Right kidney (tissue), 1 donor: ENCODE results near the gene WFDC5.

Experiments used
- DNase-seq: peaks from one replicate; pipeline ENCODE4 v3.0.0-alpha.2; 2016

The WFDC5 gene

DNA sequence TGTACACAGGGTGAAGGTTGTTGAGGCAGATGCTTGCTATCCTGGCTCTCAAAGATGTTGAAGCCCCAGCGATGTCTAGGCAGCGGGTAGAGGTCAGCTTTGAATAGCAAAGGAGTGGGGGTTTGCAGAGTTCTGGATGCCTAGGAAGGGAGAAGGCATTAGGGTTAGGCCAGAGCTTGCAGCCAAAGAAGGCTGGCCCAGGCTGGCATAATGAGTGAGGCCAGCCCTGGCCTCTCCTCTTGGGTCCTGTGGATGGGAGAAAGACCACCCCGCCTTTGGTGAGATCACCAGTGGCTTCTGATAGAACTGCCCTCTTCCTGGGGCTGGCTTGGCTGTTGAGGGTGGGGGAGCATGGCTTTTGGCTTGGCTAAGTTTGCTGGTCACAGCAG, 406 bp upstream of the WFDC5 start:
- no peak for DNase-seq

DNA sequence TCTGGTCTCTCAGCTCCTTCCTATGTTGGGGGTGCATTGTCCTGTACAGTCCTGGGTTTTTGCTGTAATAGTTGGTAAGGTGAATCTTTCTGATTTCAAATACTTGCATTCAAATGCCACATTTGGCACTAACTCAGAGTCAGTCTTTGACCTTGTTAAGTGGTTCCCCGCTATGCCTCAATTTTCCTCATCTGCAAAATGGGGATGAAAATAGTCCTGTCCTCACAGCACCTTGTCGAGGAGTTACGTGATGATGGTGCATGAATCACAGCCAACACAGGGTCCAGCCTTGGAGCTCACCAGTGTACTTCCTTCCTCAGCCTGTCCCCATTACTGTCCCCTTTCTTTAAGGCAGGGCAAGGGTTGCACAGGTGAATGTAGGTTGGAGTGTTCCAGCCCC, 1.1 kb downstream of the WFDC5 start:
- DNase-seq, result no peak

DNA sequence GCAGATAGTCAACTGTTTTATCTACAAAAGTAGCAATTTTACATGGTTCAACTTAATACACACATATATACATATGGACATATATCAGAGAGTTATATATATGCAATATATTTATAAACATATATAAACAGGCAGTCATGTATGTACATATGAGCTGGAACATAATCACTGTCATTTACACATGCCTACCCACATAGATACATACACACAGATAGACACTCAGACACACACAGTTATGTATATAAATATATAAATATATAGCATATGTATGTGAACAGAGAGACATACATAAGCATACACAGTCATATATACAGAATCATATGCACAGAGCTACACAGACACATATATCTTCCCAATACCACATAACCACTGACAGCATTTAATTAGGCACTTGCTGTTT, 2.2 kb downstream of the WFDC5 start:
- DNase-seq, result no peak

DNA sequence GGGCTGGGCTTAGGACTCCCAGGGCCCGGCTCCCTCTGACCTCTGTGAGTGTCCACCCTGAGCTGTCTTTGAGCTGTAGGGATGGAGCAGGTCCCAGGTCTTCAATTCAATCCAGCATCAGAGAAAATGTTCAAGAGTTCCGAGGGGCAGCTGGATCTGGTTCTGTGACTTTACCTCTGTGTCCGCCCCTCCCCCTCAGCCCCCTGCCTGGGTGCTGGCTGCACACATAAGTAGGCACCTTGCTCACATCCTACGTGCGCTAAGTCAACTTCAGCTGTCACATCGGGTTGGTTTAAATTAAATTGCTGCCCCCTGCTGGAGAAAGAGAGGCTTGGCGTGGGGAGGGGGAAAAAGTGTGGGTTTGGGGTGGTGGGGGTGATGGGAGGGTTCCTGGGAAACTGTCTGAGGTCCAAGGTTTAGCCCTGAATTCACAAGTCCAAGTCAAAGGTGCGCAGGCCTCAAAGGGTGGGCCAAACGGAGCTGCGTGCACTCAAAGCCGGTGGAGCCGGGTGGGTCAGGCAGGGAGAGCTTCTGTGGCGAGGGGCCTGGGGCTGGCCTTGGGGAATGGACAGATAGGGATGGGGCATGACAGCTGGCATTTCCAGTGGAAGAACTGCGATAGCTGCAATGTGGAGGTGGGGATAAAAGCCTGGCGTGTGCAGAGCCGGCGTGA, 3.0 kb downstream of the WFDC5 start:
- DNase-seq, result no peak

DNA sequence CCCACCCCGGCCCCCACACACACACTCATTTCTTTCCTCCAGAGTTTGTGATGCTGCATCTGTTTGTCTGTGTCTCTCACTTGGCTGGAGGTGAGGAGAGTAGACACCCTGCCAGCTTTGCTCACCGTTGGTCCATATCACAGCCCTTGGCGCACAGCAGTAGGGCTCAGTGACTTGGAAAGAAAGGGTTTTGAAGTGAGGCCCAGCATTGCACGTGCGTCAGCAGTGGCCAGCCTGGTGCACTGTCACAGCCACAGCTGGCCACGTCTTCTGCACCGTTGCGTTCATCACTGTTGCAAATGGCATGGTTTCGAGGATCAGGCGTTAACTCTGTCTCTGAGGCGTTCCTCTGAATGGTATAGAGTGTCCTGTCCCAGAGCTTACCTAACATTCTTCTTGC, 3.7 kb downstream of the WFDC5 start:
- no peak for DNase-seq

DNA sequence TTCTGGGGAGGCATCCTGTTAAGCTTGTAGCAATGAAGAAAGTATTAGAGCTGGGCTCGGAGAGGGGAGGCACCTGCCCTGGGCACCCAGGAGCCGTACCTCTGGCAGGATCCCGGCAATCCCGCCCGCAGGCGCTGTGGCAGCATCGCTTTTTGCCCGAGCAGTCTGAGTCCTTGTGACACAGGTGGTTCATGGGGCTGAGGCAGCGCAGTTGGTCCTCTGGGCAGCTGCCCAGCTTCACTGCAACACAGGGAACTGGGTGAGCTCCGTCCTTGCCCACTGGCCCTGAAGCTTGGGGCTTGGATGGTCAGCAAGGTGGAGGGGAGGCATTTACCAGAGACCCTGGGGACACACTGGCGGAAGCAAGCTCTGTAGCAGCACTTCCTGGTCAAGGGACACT, 4.7 kb downstream of the WFDC5 start:
- no peak for DNase-seq

DNA sequence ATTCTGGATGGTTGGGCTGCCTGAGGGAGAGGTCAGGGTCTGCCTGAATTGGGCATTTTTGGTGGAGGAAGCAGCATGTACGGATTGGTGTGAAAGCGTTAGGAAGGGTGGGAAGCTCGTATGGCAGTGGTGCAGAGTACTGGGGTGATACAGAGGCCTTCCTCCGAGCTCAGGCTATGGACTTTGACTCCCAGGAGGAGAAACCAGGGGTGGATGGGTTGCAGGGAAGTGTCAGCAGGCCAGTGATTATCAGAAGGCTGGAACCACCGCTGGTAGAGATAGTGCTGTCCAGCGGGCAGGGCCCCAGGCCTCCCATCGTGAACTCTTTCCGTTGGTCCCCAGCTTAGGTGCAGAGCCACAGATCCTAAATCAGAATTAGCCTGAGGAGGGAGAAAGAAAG, 5.3 kb downstream of the WFDC5 start:
- no peak for DNase-seq

DNA sequence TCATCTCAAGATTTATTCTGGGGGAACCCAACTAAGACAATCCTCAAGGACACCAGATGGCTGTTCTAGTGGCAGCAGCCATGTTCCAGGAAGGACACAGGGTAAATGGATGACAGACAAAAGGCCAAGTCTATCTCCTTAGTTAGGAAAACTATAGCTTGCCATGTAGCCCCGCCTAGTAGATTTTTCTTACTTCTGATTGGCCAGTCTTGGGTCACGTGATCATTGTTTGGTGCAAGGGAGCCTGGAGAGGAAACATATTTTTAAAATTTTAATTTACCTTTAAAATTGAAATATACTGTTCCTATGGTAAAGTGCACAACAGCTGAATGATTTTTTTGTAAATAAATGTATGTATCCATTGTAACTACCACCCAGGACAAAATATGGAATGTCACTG, 9.7 kb downstream of the WFDC5 start:
- no peak for DNase-seq

DNA sequence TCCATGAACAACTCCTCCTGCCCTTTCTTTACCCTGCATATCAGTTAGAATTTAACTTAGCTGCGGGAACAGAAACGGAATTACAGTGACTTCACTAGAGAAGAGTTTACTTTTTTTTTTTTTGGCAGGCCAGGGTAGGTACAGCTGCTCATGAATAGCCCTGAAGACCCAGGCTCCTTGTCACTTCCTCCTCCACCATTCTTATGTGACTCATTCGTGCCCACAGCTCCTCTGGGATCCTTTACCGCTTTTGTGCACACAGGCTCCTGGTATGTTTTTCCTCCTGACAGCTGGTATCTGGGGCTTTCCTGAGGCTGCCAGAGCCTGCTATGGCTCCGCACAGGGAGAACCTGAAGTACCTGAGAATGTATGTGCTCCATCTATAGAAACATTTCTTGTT, 10.2 kb downstream of the WFDC5 start:
- no peak for DNase-seq

DNA sequence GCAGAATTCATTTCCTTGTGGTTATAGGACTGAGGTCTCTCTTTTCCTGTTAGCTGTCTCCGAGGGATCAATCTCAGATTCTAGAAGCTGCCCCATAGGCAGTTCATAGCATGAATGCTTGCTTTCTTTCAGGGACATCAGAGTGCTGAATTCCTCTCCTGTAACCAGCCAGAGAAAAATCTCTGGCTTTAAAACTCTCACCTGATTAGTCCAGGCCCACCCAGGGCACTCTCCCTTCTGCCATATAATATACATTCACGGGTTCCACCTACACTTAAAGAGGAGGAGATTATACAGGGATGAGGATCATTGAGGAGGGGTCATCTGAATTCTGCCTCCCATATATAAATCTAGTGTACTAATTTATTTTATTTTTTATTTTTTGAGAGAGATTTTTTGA, 11.9 kb downstream of the WFDC5 start:
- DNase-seq, result no peak

DNA sequence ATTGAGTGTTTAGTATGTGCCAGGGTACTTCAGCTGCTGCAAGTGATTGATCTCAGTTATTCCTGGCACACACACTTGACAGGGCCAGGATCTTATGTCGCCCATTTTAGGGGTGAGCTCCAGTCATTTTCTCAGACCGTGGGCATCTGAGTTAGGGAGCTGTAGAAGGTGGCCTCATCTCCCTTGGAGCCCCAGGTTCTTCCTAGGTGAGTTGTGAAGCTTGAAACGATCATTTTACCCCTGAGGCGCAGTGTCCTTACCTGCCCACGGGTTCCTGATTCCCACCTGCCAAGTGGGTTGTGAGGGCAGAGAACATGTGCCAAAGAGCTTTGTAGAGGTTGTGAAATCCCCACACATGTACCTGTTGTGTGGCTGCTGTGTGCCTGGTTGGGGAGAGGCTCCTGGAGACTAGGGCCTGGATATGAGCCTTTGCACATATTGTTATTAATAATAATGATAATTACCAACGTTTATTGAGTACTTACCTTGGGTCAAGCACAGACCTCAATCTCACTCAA, 13.6 kb downstream of the WFDC5 start:
- DNase-seq, result no peak

DNA sequence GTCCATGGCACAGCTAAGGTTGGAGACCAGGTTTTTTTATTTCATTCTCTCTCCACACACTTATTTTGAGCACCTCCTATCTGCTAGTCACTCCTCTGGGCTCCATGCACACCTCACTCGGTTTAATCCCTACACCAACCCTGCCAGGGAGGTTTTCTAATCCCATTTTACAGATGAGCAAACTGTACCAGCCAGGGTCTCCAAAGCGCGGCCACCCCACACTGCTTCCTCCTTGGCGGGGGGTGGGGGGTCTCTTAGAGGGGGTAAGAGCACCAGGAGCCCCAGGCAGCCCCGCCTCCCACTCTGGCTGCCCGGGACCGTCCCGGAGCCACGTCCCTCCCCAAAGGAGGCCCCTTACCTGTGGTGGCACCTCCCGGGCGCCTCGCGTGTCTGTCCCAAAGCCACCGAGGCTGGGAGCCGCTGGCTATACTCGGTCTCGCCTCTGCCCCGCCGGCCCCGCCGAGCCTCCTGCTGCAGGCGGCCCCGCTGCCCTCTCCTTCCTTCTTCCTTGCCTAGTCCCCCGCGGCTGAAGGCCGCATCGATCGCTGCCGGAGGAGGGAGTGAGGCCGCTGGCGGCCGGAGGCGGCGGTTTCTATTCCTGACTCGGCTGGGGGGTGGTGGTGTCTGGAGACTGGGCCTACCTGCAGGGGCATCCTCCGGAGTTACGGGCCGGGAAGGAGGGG, 14.3 kb downstream of the WFDC5 start, which contains the start of gene KCNS1:
TSS of gene KCNS1 (minus strand) at position 565 of the 683 bp plus-strand sequence. CDS start 1,891 bp downstream, outside the sequence.
- DNase-seq, result peak; percentile 25

DNA sequence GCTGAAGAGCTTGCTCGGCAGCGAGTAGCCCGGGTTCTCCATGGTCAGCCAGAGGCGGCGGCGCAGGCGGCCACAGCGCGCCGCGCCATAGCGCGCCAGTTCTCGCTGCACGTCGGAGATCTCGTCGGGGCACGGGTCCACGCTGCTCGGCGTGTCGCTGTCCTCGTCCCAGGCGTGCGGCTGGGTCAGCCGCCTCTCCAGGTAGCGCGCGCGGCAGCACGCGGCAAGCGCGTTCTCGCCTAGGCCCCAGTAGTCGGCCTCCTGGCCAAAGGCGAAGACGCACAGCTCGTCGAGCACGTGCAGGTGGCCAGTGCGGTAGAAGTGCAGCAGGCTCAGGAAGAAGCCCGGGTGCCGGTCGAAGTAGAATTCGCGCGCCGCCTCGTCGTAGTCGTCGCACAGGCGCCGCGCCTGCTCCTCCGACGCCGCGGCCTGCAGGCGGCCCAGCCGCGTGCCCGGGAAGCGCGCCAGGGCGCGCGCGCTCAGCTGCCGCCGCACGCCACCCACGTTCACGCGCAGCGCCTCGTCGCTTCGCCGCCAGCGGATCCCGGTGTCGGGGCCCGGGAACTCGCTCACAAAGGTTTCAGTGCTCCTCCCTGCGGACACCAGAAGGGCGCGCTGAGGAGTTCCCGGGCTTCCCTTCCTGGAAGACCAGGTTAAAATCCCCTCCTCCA, 16.7 kb downstream of the WFDC5 start:
- peak; percentile 78 for DNase-seq

DNA sequence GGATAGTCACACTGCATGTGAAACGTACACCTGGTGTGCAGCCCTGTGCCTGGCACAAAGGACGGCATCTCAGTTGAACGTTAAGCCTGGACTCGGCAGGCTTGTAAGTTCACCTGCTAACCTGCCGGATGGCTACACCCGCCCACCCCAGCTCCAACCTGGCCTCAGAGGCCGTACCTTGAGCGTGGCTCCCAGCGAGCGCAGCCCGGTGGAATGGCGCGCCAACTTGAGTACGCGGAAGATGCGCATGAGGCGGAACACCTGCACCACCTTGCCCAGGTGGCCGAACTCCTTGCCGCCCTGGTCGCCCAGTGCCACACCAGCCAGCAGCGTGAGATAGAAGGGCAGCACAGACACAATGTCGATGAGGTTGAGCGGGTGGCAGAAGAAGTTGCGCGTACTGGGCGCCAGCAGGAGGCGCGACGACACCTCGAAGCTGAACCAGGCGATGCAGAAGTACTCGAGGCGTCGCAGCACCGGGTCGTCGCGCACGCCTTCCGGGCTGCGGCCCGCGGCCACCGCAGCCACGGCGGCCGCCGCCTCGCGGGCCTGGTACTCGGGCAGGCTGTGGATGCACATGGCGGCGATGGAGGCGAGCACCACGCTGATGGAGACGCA, 17.4 kb downstream of the WFDC5 start:
- DNase-seq, result no peak

DNA sequence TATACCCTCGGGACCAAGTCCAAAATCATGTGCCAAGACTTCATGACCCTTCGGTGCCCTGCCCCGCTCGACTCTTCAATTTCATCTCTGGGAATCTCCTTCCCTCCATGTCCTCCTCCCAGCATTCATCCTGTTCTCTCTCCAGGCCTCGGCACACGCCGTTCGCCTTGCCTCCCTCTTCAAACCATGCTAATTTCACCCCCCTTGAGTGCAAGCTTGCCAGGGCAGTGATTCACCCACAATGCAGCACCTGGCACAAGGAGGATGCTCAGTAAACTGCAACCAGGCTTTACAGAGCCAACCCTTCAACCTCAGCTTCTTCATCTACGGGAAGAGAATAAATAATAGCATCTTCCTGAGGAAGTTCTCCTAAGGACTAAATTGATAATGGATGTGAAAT, 18.2 kb downstream of the WFDC5 start:
- DNase-seq, result no peak

DNA sequence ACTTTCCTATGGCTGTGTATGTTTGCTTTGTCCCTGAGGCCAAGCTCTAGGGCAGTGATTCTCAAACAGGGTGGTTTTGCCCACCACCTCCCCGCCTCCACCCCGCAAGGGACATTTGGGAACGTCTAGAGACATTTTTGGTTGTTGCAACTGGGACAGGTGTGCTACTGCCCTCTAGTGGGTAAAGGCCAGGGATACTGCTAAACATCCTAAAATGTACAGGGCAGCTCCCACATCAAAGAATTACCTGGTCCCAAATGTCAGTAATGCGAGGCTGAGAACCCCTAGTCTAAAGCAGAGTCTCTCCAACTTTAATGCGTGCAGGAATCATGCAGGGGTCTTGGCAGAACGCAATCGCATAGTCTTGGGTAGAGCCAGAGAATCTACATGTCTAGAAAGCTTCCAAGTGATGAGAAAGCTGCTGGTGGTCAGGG, 19.2 kb downstream of the WFDC5 start:
- DNase-seq, result peak; percentile 19

DNA sequence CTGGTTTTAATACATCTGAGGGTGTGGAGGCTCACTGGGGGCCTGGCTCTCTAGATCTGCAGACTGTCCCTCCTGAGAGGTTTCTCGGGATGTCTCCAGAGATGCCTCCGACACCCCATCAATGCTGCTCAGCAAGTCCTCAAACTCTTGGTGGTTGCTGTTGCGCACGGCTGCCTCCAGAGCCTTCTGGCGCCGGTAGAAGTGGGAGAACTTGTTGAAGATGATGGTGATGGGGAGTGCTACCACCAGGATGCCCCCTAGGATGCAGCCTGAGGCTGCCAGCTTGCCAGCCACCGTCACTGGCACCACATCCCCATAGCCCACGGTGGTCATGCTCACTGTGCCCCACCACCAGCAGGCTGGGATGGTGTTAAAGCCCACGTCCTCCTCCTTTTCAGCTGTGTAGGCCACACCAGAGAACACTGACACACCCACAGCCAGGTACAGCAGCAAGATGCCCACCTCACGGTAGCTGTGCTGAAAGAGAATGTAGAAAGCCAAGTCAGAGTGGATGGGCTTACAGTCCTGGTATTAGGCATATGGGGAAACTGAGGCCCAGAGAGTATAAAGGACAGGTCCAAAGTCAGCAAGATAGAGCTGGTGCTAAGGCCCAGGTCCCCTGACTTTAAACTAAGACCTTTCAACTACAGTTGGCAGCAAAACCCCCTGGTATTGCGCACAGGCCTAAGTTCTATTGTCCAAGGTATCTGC, 20.0 kb downstream of the WFDC5 start:
- DNase-seq, result no peak

DNA sequence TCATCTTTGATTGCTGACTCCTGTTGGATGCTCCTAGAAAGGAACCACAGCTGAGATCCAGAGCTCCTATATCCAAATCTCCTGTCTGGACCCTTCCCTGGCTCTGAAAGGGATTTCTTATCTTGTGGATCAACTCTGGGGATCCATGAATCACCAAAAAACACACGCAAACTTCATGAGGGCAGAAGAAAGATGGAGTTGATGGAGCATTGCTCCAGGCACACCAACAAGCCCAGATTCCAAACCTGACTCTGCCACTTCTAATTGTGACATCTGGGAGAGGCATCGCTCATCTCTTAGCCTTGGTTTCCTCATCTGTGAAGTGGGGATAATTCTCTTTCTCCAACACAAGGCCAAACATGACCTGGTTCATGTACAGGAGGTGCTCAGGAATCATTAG, 20.8 kb downstream of the WFDC5 start:
- no peak for DNase-seq

DNA sequence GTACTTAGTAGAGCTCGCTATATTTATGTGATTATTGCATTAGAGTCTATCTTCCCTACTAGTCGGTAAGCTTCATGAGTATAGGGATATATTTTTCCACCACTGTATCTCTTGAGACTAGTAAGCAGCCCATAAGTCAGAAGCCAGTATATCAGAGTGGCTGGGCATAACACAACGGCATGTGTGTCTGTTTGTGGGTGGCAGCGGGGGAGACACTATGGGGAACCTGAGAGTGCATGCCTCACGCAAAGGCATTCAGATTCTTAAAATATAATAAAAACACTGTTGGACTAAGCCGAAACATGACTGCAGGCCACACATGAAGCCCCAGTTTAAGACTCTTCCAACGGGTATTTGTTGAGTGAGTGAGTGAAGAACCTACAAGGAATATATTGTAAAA, 22.1 kb downstream of the WFDC5 start:
- no peak for DNase-seq

DNA sequence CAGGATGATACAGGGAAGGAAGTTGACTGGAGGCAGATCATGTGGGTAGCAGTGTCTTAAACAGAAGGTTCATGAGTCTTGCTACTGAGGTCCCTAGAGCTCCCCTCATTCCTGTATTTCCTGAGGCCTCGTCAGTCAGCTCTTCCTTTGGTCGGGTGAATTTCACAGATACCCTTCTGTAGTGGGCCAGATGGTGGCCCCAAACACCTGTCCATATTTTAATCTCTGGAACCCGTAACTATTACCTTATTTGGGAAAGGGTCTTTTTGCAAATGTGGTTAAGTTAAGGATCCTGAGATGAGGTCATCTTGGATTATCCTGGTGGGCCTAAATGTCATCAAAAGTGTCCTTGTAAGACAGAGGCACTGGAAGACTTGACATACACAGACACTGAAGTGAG, 23.6 kb downstream of the WFDC5 start:
- no peak for DNase-seq

DNA sequence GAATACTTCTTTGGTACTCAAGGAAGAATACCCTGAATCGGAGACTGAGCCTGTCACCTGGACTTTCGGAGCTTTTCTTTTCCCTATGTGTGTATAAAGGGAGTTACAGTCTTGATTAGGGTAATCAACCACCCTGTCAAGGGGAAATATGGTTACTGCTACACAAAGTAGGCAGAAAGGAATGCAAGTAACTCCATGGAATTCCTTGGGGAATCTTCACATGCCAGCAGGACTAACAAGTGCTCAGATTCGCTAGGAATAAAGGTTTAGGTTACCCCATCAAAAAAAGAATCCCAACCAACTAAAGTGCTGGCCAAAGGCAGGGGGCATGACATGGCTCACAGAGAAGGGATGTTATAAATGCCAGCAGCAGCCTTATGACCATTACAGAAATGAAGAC, 24.5 kb downstream of the WFDC5 start:
- no peak for DNase-seq

DNA sequence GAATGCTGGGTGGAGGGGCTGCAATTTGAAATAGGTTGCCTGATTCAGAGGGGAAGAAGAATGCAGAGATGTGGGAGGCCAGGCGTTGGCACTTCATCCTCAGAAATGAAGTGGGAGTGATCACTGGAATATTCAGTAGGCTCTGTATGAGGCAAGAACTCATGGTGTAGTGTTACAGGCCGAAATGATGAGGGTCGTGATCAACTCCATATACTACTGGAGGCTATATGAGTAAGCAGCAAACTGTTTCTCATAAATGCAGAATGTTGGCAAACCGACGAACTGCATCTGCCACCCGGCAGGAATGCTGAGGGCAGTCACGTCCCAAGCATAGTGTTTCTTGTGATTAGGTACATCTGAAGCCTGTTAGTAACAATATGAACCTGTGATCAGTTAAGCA, 26.7 kb downstream of the WFDC5 start:
- no peak for DNase-seq
